Neural progenitor cell (in vitro differentiated cells): Measurements from ENCODE around the gene FGF11. TPM values are rescaled to one million over a fixed set of nuclear protein-coding genes. Genes with fewer than 3 reads are reported as not detected.

Source experiments
- DNase-seq: peaks from one replicate; pipeline ENCODE4 v3.0.0-alpha.2; 2016; ENCODE audit warnings: low spot score
- H2AFZ ChIP-seq: fragments of 200-600 bp; sonication (generic); replicated peaks from 2 replicates; pipeline ENCODE4 v1.6.1; 2016; ENCODE audit warnings: antibody characterized with exemption
- H3F3A ChIP-seq: fragments of 200-600 bp; sonication (generic); 2 replicates; pipeline ENCODE4 v1.6.1; 2016; ENCODE audit warnings: antibody characterized with exemption, low read depth
- H3K27ac ChIP-seq: fragments of 200-600 bp; sonication (generic); 2 replicates; pipeline ENCODE4 v1.5.1; 2016; ENCODE audit warnings: mild to moderate bottlenecking
- H3K27me3 ChIP-seq: fragments of 200-600 bp; sonication (generic); 2 replicates; pipeline ENCODE4 v1.6.1; 2016; ENCODE audit warnings: mild to moderate bottlenecking, moderate library complexity
- H3K36me3 ChIP-seq: fragments of 200-600 bp; sonication (generic); 2 replicates; pipeline ENCODE4 v1.5.1; 2016
- H3K4me1 ChIP-seq: fragments of 200-600 bp; sonication (generic); 2 replicates; pipeline ENCODE4 v1.6.1; 2016; ENCODE audit warnings: mixed run types
- H3K4me2 ChIP-seq: fragments of 200-600 bp; sonication (generic); 2 replicates; pipeline ENCODE4 v1.6.1; 2016
- H3K4me3 ChIP-seq: fragments of 200-600 bp; sonication (generic); 2 replicates; pipeline ENCODE4 v1.5.1; 2016
- H3K79me2 ChIP-seq: fragments of 200-600 bp; sonication (generic); 2 replicates; pipeline ENCODE4 v1.6.1; 2016; ENCODE audit warnings: low read depth
- H3K9ac ChIP-seq: fragments of 200-600 bp; sonication (generic); 2 replicates; pipeline ENCODE4 v1.6.1; 2016
- H3K9me3 ChIP-seq: fragments of 200-600 bp; sonication (generic); 2 replicates; pipeline ENCODE4 v1.5.1; 2016; ENCODE audit warnings: low read depth
- H4K20me1 ChIP-seq: fragments of 200-600 bp; sonication (generic); 2 replicates; pipeline ENCODE4 v1.6.1; 2016; ENCODE audit warnings: low read depth
- H3K27ac Mint-ChIP-seq: 3 replicates; pipeline ENCODE4 v1.8.0; 2021; ENCODE audit warnings: mixed read lengths
- H3K27me3 Mint-ChIP-seq: 2 replicates; pipeline ENCODE4 v1.8.0; 2022; ENCODE audit warnings: low read depth, mild to moderate bottlenecking, inconsistent platforms, moderate library complexity, mixed read lengths; ENCODE audit not compliant: insufficient read depth
- H3K36me3 Mint-ChIP-seq: 3 replicates; pipeline ENCODE4 v1.8.0; 2021; ENCODE audit warnings: mixed read lengths
- H3K4me1 Mint-ChIP-seq: 3 replicates; pipeline ENCODE4 v1.8.0; 2021; ENCODE audit warnings: mixed read lengths
- H3K4me3 Mint-ChIP-seq: 3 replicates; pipeline ENCODE4 v1.8.0; 2021; ENCODE audit warnings: mild to moderate bottlenecking, moderate library complexity, mixed read lengths
- H3K9me3 Mint-ChIP-seq: 3 replicates; pipeline ENCODE4 v1.8.0; 2020; ENCODE audit warnings: mixed read lengths
- EZH2 ChIP-seq: fragments of 200-600 bp; sonication (generic); IDR thresholded peaks from 2 replicates; pipeline ENCODE4 v1.6.1; 2017; ENCODE audit warnings: antibody characterized with exemption, mild to moderate bottlenecking, moderate library complexity
- EZH2phosphoT487 ChIP-seq: fragments of 200-600 bp; sonication (generic); IDR thresholded peaks from 2 replicates; pipeline ENCODE4 v1.6.1; 2017; ENCODE audit warnings: antibody characterized with exemption
- total RNA-seq: library from RNA; depleted of rRNA; stranded (reverse); fragments of >200 nt; gene quantifications from 2 replicates; pipeline ENCODE4 v1.2.3, GENCODE V29; 2015; ENCODE audit warnings: low replicate concordance
- TF ChIP-seq, protein P1 (sequence below): fragments of 200-600 bp; sonication (generic); IDR thresholded peaks from 2 replicates; pipeline ENCODE4 v1.5.1; 2017; ENCODE audit warnings: antibody characterized with exemption, mild to moderate bottlenecking

Gene FGF11
- total RNA-seq, 1 donor from 2014 or later, result 7.6 TPM

DNA sequence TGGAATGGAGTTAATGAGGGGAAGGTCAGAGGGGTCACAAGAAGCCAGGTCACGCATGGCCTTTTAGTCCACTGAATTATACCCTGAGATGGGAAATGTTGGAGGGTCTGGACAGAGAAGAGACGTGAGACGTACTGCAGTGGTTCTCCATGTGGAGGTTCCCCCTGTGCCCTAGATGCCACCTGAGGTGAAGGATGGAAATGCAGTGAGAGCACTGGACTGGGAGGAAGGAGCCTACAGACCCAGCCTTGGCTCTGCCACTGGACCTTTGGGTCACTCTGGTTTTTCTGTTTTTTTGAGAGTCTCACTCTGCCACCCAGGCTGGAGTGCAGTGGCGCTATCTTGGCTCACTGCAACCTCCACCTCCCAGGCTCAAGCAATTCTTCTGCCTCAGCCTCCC, 43.2 kb upstream of the FGF11 start:
- Mint-ChIP-seq H3K27me3 (peaks cover 9% of the 10 kb centered on the region), H3K4me1 (peaks cover 12% of the 10 kb centered on the region), H3K36me3 (peaks cover 4% of the 10 kb centered on the region), H3K27ac (no peak overlapping the region), H3K4me3 (peak overlapping the region; percentile 48), H3K9me3 (no peaks in the 10 kb centered on the region)
- H3K9me3 ChIP-seq, result no peaks in the 10 kb centered on the region
- H3F3A ChIP-seq, result peaks cover 20% of the 10 kb centered on the region
- no peak overlapping the region for H2AFZ ChIP-seq
- DNase-seq, result no peak
- H3K27ac ChIP-seq, result no peak overlapping the region
- H3K4me2 ChIP-seq, result no peak overlapping the region
- H3K27me3 ChIP-seq, result peaks cover 5% of the 10 kb centered on the region
- H3K79me2 ChIP-seq, result no peaks in the 10 kb centered on the region
- H3K36me3 ChIP-seq, result no peaks in the 10 kb centered on the region
- TF ChIP-seq, protein P1, sequence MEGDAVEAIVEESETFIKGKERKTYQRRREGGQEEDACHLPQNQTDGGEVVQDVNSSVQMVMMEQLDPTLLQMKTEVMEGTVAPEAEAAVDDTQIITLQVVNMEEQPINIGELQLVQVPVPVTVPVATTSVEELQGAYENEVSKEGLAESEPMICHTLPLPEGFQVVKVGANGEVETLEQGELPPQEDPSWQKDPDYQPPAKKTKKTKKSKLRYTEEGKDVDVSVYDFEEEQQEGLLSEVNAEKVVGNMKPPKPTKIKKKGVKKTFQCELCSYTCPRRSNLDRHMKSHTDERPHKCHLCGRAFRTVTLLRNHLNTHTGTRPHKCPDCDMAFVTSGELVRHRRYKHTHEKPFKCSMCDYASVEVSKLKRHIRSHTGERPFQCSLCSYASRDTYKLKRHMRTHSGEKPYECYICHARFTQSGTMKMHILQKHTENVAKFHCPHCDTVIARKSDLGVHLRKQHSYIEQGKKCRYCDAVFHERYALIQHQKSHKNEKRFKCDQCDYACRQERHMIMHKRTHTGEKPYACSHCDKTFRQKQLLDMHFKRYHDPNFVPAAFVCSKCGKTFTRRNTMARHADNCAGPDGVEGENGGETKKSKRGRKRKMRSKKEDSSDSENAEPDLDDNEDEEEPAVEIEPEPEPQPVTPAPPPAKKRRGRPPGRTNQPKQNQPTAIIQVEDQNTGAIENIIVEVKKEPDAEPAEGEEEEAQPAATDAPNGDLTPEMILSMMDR, result no peak
- TF ChIP-seq EZH2phosphoT487 (no peak), EZH2 (no peak)
- peaks cover 10% of the 10 kb centered on the region for H3K4me1 ChIP-seq
- no peak overlapping the region for H3K4me3 ChIP-seq
- H4K20me1 ChIP-seq, result peaks cover 10% of the 10 kb centered on the region
- H3K9ac ChIP-seq, result no peak overlapping the region

DNA sequence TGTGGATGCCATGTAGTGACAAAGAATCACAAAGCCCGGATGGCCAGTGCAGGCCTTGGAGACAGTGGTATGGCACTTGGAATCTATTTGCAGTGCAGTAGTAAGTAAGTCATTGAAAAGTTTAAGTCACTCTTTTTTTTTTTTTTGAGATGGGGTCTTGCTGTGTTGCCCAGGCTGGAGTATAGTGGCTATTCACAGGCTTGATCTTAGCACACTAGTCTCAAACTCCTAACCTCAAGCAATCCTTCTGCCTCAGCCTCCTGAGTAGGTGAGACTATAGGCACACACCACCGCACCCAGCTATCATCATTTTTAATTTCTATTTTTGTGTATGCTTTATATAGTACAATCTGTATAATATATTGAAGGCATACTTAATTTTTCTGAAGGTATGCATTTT, 40.7 kb upstream of the FGF11 start:
- H3K4me1 Mint-ChIP-seq, result peaks cover 20% of the 10 kb centered on the region
- H3K27me3 Mint-ChIP-seq, result peaks cover 11% of the 10 kb centered on the region
- no peak for DNase-seq
- Histone ChIP-seq H3K27me3 (peaks cover under 1% of the 10 kb centered on the region), H3K9me3 (no peaks in the 10 kb centered on the region), H3K4me1 (peaks cover 13% of the 10 kb centered on the region), H3K36me3 (no peaks in the 10 kb centered on the region), H4K20me1 (peaks cover 4% of the 10 kb centered on the region), H3K27ac (no peak overlapping the region), H3K9ac (no peak overlapping the region), H3K79me2 (peaks cover 13% of the 10 kb centered on the region), H3F3A (peaks cover 36% of the 10 kb centered on the region), H2AFZ (no peak overlapping the region), H3K4me2 (no peak overlapping the region), H3K4me3 (no peak overlapping the region)
- H3K9me3 Mint-ChIP-seq, result no peaks in the 10 kb centered on the region
- H3K36me3 Mint-ChIP-seq, result peaks cover 6% of the 10 kb centered on the region
- TF ChIP-seq EZH2 (no peak), EZH2phosphoT487 (no peak)
- TF ChIP-seq, protein P1, result no peak
- no peak overlapping the region for H3K27ac Mint-ChIP-seq
- no peak overlapping the region for H3K4me3 Mint-ChIP-seq

DNA sequence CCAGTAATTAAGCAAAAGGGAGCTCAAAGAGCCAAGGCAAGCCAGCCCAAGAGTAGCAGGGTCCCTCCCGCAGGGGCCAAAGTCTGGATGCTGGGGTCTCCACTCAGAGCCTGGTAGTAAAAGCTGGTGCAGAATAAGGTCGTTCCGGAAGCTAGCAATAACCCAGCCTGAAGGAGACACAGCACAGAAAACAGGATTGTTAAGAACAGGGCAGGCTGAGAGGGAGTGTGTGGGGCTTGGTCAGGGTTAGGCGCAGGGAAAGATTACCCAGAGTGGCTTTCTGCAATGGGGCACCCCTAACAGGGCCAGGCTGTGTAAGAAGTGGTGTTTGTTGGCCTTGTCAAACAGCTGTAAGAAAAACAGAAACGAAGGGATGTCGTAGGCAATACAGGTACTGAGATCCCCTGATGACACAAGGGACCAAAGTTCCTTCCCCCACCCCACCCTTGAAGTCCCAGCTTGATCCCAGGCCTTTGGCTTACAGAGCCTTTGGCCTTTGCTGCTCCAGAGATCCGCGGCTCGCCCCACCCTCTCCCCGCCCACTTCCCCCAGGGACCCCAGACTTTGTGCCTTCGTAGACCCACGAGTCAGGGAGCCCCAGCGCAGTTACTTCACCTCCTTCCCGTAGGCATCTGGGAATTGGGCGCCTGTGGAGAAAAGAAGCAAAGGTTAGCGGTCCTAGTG, 36.1 kb upstream of the FGF11 start:
- peak overlapping the region; percentile 96 for H3K4me3 Mint-ChIP-seq
- peaks cover 33% of the 10 kb centered on the region for H3K4me1 Mint-ChIP-seq
- TF ChIP-seq, protein P1, result no peak
- TF ChIP-seq EZH2 (no peak), EZH2phosphoT487 (no peak)
- Histone ChIP-seq H3K27me3 (no peaks in the 10 kb centered on the region), H3K9ac (peak overlapping the region; percentile 10), H3K4me3 (peak overlapping the region; percentile 55), H3K27ac (peak overlapping the region; percentile 30), H3K79me2 (peaks cover 46% of the 10 kb centered on the region), H4K20me1 (peaks cover 29% of the 10 kb centered on the region), H3F3A (peaks cover 50% of the 10 kb centered on the region), H2AFZ (no peak overlapping the region), H3K4me2 (peak overlapping the region; percentile 70), H3K9me3 (no peaks in the 10 kb centered on the region), H3K4me1 (peaks cover 19% of the 10 kb centered on the region), H3K36me3 (no peaks in the 10 kb centered on the region)
- peaks cover 6% of the 10 kb centered on the region for H3K36me3 Mint-ChIP-seq
- peaks cover 11% of the 10 kb centered on the region for H3K27me3 Mint-ChIP-seq
- no peaks in the 10 kb centered on the region for H3K9me3 Mint-ChIP-seq
- peak; percentile 85 for DNase-seq
- H3K27ac Mint-ChIP-seq, result no peak overlapping the region
